GM19023 (cell line): ENCODE results near the gene MEF2C.
A peak's percentile ranks its signal among the peaks of the same experiment; 100 is the strongest.

Experiments
- ATAC-seq: cut with Tn5 transposase; IDR thresholded peaks from one replicate; pipeline ENCODE4 v1.9.1; 2021; ENCODE audit warnings: mild to moderate bottlenecking, moderate library complexity; ENCODE audit not compliant: unreplicated experiment

The MEF2C gene

DNA sequence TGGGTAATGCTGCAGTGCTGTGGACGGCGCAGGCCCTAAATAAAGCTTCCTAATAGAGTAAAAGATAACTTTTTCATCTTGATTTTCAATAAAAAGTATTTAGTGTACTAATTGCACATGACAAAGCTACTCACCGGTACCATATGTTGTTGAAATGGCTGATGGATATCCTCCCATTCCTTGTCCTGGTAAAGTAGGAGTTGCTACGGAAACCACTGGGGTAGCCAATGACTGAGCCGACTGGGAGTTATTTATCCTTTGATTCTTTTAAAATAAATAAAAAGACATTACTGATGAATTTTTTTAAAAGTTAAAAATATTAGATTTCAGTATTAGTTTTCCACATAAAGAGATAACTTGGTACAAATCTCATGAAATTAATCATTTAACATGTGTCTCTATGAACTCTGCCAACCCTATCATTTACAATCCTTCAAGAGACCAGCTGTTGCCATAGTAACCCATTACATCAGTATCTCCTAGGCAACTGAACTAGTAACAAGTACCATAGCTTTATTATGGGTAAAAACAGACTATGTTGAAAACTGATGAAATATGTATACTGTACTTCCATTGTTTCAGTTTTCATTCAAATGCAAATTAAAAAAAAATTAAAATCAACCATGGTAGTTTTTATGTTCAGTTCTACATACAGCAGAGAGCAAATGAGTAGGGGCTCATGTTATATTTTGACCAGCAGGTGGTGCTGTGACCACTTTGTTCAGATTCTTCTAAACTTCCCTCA is 153.7 kb downstream of the MEF2C start:
- ATAC-seq, result peak; percentile 39

DNA sequence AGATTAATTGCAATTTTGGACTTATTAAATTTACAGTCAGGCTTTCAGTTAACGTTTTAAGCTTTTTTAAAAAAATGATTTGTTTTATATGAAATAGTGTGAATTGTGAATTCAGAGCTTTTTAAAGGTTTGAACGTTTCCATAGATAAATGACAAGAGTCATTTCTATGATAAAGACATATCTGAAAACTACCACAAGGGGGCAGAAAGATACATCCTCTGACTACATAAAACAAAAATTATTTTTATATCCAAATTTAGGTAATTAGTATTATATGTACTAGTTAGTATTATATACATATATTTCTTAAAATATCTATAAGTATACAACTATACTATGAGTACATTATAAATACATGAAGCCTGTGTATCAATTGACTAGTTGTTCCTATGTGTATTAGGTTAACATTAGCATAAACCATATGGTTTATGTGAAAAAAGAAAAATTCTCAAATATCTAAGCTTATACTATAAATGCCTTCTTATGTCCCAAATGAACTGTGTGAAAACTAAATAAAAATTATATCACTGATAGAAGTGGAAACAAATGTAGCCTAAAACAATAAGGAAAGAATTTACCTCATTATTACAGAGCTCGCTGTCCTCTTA is 155.2 kb downstream of the MEF2C start:
- ATAC-seq, result no peak

DNA sequence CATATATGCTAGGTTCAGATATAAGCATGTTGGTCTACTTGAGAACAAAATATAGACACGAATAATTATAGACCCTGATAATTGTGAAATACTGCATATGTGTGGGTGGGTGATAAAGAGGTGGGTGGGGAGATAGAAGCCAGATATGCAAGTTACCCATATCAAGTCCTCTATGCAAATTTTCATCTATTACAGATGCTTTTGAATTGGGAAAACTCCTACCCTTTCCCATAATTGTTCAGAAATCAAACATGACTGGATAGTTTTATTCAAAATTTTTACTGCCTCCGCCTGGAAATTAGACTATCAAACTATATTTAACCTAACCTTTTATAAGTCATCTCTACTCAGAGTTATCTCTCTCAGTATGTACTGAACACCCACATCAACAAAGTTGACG is 157.5 kb downstream of the MEF2C start:
- no peak for ATAC-seq

DNA sequence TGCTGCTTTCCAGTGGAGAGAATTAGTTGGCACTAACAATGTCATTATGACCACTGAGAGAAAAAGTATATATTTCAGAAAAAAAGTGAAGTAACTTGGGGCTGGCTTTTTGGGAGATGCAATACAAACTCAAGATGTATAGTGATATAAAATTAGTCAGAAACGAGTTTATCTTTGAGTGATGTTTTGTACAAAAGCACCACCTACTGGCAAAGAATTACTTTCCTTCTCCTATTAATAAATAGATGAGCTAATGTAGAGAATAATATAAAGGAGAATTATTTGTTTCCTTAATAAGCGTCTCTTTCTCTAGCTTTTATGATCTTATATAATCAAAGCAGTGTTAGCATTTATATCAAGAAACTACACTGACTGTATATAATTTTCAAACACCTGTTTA is 158.8 kb downstream of the MEF2C start:
- ATAC-seq, result no peak

DNA sequence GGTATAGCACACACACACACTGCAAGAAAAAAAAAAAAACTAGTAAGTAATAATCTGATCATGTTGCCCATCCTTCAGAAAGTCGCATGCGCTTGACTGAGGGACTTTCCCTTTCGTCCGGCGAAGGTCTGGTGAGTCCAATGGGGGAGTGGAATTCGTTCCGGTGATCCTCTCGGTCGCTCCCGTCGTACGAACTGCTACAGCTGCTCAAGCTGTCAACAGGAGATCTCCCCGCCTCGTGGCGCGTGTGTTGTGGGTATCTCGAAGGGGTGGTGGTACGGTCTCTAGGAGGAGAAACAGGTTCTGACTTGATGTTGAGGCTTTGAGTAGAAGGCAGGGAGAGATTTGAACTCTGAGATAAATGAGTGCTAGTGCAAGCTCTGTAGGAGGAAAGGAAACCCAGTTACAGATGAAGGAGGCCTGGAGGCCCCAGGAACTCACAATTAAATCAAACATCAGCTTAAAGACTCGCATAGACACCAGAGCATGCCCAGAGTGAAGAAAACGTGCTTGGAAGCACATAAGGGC is 160.4 kb downstream of the MEF2C start:
- ATAC-seq, result no peak

DNA sequence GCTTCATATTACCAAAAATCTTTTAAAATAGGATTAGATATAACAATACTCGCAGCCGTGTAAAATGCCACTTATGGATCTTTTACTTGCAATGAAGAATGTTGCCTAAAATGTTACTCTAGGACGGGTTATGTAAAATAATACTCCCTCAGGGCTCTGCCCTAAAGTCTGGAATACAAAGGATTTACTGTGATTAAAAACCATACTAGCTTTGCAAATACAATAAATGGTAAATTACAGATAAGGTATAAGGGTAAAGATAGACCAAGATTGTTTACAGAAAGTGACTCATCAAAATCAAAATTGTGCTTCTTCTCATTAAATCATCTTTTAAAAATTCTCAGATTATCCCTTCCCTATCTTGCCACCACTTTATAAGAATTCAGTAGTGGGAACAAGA is 163.6 kb downstream of the MEF2C start:
- ATAC-seq, result no peak

DNA sequence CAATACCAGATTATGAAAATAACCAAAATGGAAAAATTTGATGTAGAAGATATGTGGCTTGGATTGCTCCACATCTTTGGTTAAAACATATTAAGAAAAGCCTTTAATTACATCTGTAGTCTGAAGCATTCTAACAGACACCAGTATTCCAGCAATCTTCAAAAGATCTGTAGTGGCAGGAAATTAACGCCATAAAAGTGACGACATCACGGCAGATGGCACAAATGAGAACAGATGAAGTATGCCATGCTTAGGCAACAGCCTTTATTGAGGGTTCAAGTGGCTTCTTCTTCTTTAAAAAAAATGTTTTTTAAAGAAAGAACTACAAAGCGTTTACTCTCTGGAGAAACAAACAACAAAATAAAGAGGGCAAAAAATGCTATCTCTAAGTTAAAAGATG is 164.2 kb downstream of the MEF2C start:
- no peak for ATAC-seq

DNA sequence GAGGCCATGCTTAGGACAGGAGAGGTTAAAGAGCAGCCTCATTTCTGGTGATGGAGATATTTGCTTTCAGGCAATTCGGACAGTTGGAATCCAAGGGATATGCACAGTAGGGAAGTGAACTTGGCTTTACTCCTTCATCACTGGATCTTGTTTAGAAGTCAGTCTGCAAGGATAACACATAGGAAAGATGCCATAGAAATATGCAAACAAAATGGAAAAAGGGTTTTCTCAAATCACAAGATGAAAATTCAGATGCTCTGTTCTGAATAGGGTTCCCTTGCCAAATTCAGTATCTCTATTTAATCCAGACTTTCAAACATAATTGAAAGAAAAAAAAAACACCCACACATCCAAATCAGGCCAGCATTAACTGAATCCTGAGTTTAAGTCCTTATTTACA is 166.9 kb downstream of the MEF2C start:
- no peak for ATAC-seq

DNA sequence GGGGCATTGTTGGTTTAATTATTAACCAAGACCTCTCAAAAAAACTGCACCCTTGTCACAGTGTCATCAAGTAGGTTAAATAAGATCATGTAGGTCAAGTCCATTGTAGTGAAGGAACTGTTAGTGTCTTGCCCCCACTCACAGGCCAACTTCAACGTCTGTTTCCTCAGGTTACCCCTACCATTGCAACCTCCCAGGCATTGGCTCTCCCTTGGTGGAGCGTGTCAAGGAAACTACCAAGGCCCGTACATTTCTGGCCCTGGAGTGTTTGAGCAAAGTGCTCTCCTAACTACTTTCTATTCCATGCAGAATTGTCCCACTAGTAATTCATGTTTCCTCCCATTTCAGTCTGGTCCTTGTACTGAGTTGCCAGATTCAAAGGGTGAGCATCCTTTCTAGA is 167.5 kb downstream of the MEF2C start:
- no peak for ATAC-seq

DNA sequence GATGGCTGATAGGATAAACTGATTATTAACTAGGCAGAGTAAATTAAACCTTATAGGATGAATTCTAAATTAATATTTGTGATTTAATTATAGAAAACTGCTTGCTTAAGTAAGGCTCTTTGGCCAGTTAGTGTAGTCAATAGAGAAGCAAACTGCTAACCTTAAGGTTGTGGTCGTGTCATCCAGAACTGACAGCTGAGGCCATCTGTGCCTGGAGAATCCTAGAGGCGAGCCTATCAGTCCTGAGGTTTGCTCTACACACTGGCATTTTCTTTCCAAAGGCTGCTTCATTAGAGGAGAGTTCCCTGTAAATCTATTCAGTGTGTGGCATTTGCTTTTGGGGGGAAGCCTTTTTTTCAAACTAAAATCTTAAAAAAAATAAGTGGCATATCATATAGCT is 169.2 kb downstream of the MEF2C start:
- no peak for ATAC-seq

DNA sequence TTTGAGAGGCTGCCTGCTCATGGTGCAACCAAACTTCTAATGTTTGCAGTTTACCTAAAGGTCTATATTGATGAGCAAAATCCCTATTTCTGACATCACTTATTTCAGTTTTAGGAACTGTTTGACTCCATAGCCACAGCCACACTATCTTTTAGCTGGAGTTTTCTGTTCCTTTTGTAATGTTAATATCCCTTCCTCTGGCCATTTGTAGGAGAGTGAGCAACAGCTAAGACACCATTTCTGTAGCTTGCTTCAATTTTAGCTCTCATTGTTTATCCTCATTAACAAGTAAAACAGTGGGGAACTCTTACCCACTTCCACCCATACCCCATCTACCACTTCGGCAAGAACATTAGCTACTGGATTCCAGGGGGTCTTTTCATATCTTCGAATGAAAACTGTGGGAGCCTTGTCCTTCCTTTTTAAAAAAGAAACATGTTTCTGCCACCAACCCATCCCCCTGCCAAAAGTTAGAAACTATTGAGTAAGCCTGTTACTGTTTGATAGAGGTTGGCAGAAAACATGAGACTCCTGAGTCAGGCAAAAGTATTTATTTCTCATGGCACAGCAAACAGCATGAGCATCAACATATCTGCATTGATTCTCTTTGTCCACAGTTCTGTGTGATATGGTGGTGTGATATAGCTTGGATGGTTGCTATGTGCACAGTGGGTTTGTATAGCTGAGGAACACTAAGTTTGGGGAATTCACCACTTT is 174.1 kb downstream of the MEF2C start:
- ATAC-seq, result no peak

DNA sequence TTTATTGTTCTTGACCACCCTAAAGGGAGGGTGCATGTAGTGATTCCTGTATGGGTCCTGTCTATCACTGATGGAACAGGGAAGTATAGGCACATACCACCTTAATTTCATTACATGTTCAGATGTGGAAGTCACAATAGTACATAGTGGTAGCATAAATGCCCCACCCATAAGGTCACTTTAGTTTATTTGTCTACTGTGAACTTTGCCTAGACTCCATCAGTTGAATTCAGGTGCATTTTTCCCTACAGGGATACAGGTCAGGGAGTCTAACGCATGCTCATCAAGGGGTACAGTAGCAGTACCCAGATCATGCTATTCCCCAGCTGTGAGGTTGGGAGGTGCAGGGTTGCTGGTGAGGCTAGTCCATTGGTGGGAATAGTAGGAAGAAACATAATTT is 175.0 kb downstream of the MEF2C start:
- ATAC-seq, result no peak

DNA sequence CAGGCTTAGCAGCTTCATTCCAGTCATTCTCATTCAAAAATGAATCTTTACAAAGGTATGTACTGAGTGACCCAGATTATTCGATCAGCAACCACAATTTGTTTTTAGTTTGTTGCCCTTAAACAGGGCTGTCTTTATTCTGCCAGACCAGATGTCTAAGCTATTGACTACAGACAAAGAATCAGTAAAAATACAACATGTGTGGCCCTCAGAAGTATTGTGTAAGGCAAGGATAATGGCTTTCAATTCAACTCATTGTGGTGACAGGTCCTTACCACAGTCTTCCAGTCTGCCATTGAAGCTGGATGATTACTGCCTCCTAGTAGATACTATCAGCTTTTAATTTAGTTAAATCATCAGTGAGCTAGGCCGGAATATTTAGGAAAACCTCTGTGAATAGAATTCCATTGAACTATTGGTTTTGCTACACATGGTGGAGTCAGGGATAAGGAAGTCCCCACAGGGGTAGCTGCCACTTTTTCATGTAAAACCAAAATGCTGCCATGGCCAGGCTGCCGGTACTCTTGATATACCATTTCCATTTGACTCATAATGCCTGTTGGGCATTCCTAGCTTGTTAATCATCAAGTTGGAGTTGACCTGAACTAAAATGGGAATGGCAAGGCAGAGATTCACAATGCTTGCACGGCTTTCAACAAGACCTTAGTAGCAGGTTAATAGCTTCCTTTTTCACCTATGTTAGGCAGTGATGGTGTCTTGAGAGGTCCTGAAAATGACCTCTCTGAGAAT is 175.6 kb downstream of the MEF2C start:
- no peak for ATAC-seq

DNA sequence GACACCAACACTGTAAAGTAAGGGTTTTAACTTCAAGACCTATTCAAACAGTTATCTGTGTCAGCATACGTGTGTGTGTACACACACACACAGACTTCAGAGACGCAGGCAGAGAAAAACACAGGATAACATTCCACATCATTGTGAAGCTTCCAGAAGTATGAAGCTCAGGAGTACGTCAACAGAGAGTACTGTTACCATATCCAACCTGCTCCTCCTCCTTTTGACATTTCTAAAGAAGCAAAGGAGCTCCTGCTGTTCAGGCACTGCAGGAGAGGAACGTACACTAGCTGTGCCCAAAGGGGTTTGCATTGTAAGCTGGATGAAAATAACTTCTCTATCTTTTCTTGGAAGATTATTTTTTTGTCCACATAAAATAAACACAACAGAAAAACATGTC is 180.7 kb downstream of the MEF2C start:
- ATAC-seq, result no peak

DNA sequence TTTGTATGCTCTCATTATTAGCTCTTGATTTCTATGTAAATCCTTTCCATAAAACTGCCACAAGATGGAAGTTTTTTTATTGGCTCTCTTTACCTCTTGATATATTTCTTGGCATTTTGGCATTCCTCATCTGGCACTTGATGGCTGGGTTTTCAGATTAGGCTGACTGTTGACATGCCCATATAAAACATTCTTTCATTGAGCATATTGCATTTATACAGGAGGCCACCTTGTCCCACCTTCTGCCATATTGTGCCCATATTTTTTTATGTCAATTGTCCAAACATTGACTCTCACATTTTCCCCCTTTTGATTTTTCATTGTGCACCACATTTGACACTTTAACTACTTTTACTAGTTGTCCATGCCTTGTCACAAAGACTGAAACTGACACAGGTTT is 182.9 kb downstream of the MEF2C start:
- ATAC-seq, result no peak

DNA sequence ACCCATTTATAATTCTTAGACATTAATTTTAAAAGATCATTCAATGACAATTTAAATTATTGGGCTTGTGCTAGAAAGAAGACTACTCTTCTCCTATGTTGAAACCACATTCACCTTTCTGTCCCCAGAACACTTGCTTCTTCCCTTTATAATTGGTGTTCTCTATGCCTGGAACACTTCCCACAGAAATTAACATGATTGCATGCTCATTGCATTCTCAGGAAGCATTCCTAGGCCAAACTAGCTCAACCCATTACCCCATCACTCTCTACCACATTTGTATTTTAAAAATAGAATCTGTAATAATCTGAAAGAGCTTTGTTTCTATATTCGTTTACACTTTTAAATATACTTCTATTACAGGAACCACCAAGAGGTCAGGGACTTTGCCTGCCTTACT is 184.7 kb downstream of the MEF2C start:
- no peak for ATAC-seq

DNA sequence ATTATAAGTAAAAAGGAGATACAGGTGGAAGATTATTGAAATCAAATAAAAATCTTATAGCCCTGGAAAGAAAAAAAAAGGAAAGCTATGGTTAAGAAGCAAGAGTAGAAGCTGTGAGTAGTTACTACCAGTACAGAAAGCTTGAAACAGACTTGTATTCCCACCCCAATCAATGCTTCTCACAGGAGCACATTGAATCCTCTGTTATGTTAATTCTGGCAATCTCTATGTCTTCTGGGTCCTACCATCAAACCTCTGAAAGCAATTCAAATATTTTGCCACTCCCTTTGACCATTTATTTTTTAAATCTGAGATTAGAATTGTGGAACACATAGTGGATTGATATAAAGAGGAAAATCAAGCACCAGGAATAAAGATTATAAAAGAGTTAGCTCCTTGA is 186.5 kb downstream of the MEF2C start:
- no peak for ATAC-seq

DNA sequence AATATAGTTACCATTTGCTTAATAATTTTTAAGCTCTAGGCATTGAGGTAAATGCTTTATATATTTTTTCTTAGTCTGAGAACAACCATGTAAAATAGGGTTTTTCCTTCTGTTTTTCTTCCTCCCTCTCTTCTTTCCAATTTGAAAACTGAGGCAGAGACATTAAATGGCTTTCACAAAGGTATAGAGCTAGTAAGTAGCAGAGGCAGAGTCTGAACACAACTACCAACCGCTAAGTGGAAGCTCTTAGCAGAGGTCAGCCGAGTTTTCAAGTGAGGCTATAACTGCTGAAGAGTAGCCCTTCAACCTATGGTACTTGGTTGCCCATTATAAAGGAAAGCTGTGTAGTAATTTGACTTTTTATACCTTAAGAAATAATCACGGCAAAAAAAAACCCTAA is 187.1 kb downstream of the MEF2C start:
- ATAC-seq, result no peak

DNA sequence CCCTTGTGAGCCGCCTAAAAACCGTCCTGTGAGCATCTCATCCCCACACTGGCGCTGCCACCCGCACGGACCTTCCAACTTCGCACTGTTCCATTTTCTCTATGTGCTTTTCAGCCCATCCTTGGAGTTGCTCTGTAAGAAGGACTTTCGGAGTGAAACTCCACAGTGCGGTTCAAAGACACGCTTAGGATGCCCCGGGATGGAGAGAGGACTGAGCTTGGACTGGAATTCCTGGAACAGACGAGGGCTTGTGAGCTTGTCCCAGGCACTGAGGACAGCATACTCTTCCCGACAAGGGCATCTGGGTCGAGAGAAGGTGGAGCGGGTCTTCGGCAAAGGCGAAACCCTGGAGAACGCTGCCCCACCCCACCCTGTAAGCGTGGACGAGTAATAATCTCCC is 187.8 kb downstream of the MEF2C start:
- no peak for ATAC-seq

DNA sequence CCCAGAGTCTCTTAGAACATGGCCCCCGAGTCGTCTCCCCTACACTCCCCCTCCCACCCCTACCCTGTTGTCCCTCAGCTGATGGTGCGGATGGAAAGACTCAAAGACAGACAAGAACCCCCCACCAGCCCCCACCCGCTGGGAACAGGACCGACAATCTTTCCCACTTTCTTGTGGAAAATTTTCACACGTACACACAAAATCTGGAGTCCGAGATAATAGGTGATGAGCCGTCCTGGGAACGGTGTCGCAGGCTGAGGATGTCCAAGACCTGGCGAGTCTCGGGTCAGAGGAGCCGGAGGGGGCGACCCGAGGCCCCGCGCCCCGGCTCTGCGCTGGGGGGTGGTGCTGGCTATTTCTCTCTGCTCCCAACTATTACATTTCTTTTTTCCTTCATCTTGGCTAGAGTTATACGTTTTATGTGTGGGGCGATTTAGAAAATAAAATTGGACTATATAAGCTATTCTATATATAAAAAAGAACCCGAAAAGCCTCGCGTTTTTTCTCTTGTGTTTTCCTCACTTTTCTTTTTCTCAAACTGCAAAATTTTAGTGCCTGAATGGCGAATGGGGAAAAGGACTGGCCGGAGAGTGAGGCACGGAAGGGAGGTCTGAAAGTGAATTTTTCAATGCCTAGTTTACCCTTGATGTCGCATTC is 188.8 kb downstream of the MEF2C start:
- no peak for ATAC-seq
